ENCODE results near the gene RBM12. TPM values are rescaled to one million over a fixed set of nuclear protein-coding genes. Genes with fewer than 3 reads are reported as not detected.

Gene RBM12
- total and polyA plus RNA-seq, 9 donors: 20.4 to 130 (median 100) TPM

GRCh38 chr20:35617397-35618262 is 47.1 kb downstream of the RBM12 start:
- no peaks in the 10 kb centered on the region for H3K9me3 ChIP-seq
- H3K27me3 ChIP-seq: no peaks in the 10 kb centered on the region
- intact Hi-C loops (cut with DNase I): loop anchor here in 2 of 4 donors (2.0 to 5.0 kb wide), 3 partner anchors 45 to 125 kb away; partner anchors contain the start of genes CPNE1 (in 2 of the 2), RBM12 (in 2 of the 2) and RBM39 (in 1 of the 2)
- peaks cover 1% of the 10 kb centered on the region for H3K4me1 ChIP-seq (ENCODE audit: insufficient read depth)
- peak overlapping the region; percentile 73 to 82 for H3K27ac ChIP-seq
- TF ChIP-seq EP300 (IDR thresholded peaks at IDR 0.05) (no peak), CTCF (IDR thresholded peaks at IDR 0.05) (peak in 2 of 3 donors; percentile 35 to 48)
- 6 to 7% (median 6%) methylated on average over 22 of the region's 22 CpGs for WGBS, 3 donors
- DNase-seq: peak; percentile 70 to 87 (median 77)
- peak overlapping the region; percentile 35 for H3K4me3 ChIP-seq
- no peaks in the 10 kb centered on the region for H3K36me3 ChIP-seq

DNA sequence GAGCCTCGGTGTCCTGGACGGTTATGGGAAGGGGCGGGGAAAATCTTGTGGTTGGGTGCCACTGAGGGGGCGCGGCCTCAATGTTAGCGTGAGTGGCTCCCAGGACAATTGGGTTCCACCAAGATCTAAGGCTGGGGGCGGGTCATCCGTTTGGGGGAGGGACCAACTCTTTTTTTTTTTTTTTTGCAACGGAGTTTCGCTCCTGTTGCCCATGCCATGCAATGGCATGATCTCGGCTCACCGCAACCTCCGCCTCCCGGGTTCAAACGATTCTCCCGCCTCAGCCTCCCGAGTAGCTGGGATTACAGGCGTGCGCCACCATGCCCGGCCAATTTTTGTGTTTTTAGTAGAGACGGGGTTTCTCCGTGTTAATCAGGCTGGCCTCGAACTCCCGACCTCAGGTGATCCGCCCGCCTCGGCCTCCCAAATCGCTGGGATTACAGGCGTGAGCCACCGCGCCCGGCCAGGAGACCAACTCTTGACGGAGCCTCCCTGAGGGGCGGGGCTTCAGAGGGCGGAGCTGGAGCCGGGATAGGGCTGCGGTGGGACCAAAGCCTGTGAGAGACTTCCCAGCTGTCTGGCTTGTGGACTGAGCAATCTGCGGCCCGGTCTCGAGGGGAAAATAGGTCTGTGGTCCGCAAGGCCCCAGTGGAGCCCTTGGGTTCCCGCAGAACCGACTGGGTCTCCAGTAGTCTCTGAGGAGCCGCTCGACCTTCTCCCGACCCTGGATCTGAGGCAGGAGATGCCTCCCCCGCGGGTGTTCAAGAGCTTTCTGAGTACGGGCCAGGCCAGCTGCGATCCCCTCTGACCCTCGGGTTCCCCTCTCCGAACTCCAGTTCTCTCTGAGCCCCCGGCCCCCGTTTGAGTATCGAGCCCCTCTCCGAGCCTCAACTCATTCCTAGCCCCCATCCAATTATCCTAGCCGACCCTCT is 48.0 kb downstream of the RBM12 start:
- Histone ChIP-seq H3K36me3 (no peaks in the 10 kb centered on the region), H3K4me1 (ENCODE audit: insufficient read depth) (peaks cover 1% of the 10 kb centered on the region), H3K9me3 (no peaks in the 10 kb centered on the region), H3K27ac (peak overlapping the region; percentile 73 to 82), H3K27me3 (no peaks in the 10 kb centered on the region), H3K4me3 (peak overlapping the region; percentile 35)
- no peak for TF ChIP-seq EP300 (IDR thresholded peaks at IDR 0.05)
- TF ChIP-seq CTCF (IDR thresholded peaks at IDR 0.05): no peak
- peak; percentile 37 for TF ChIP-seq POLR2A (IDR thresholded peaks at IDR 0.05)
- 1 to 2% (median 2%) methylated on average over 56 to 57 of the region's 57 CpGs for WGBS, 3 donors
- intact Hi-C loops (cut with DNase I): loop anchor here in 2 of 4 donors (2.0 to 5.0 kb wide), 3 partner anchors 46 to 126 kb away; partner anchors contain the start of genes CPNE1 (in 2 of the 2), RBM12 (in 2 of the 2) and RBM39 (in 1 of the 2)
- DNase-seq: peak; percentile 90 to 98 (median 93)

GRCh38 chr20:35615667-35616464 is 48.8 kb downstream of the RBM12 start, which contains the start of gene SPAG4:
Gene SPAG4, plus strand, starts transcription at chr20:35615829. Its CDS starts 175 bp downstream, at chr20:35616004.
- Histone ChIP-seq H3K36me3 (no peaks in the 10 kb centered on the region), H3K27me3 (no peaks in the 10 kb centered on the region), H3K27ac (peak within 1 kb of the TSS; percentile 82 to 96), H3K9me3 (no peaks in the 10 kb centered on the region), H3K4me1 (ENCODE audit: insufficient read depth) (peaks cover 1% of the 10 kb centered on the region), H3K4me3 (peak within 1 kb of the TSS; percentile 35)
- 0 to 1% (median 0%) methylated on average over 52 to 68 of the region's 68 CpGs for WGBS, 3 donors
- DNase-seq: peak; percentile 88 to 100 (median 99)
- peak; percentile 69 for TF ChIP-seq POLR2A (IDR thresholded peaks at IDR 0.05)
- peak in 2 of 3 donors; percentile 14 to 23 for TF ChIP-seq CTCF (IDR thresholded peaks at IDR 0.05)
- TF ChIP-seq EP300 (IDR thresholded peaks at IDR 0.05): no peak
- intact Hi-C loops (cut with DNase I): loop anchor here in 2 of 4 donors (2.0 to 5.0 kb wide), 3 partner anchors 46 to 126 kb away; partner anchors contain the start of genes CPNE1 (in 2 of the 2), RBM12 (in 2 of the 2) and RBM39 (in 1 of the 2)
